Lower leg skin (tissue), 3 donors: Measurements from ENCODE around the gene HNRNPR.

Source experiments
- CTCF ChIP-seq, 3 donors: fragments of 450-650 bp; IDR thresholded peaks; one replicate each; pipeline ENCODE4 v1.5.1; 2016; ENCODE audit warnings: antibody characterized with exemption in 3 of 3, mild to moderate bottlenecking in 3 of 3, moderate library complexity in 2 of 3
- POLR2A ChIP-seq, 2 donors: fragments of 450-650 bp; IDR thresholded peaks; one replicate each; pipeline ENCODE4 v1.6.1; 2016 to 2017; ENCODE audit warnings: antibody characterized with exemption in 2 of 2, mild to moderate bottlenecking in 1 of 2, moderate library complexity in 1 of 2

DNA sequence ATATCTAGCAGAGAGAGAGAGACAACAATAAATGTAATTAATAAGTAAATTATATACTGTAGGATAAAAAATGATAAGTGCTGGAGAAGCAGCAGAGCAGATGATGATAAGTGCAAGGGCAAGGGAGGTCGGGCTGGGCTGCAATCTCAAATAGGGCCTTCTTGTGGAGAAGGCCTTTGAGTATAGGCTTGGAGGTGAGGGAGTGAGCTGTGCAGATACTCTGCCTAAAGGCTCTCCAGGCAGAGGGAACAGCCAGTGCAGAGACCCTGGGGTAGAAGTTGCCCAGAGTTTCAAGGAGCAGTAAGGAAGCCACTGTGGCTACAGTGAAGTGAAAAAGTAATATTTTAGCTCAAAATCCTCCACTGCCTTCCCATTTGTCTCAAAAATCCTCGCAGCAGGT, 67.6 kb downstream of the HNRNPR start:
- TF ChIP-seq POLR2A (IDR thresholded peaks at IDR 0.05) (no peak), CTCF (IDR thresholded peaks at IDR 0.05) (no peak)
